Mucosa of rectum (tissue), 2 donors: ENCODE data around the gene ZNF285.
A peak's percentile ranks its signal among the peaks of the same experiment; 100 is the strongest.
"Not testable (repeated sequence)": the region's sequence is repeated elsewhere in the genome, so short reads cannot be mapped to it uniquely, and the experiment has no call there.

Source experiments
- H3K27ac ChIP-seq, 2 donors: one replicate each; pipeline ENCODE4 v1.7.0; 2013; ENCODE audit warnings: inconsistent platforms in 2 of 2, low read depth in 2 of 2, low read length in 2 of 2
- H3K27me3 ChIP-seq, 2 donors: one replicate each; pipeline ENCODE4 v1.7.0; 2013; ENCODE audit warnings: low read length in 2 of 2; ENCODE audit not compliant: control insufficient read depth in 2 of 2, insufficient read depth in 2 of 2
- H3K36me3 ChIP-seq, 2 donors: one replicate each; pipeline ENCODE4 v1.7.0; 2013; ENCODE audit warnings: low read length in 2 of 2; ENCODE audit not compliant: control insufficient read depth in 2 of 2, insufficient read depth in 2 of 2
- H3K4me1 ChIP-seq, 2 donors: one replicate each; pipeline ENCODE4 v1.7.0; 2013; ENCODE audit warnings: low read length in 2 of 2, mild to moderate bottlenecking in 1 of 2; ENCODE audit not compliant: control insufficient read depth in 2 of 2, insufficient read depth in 2 of 2
- H3K4me3 ChIP-seq, 2 donors: one replicate each; pipeline ENCODE4 v1.7.0; 2013; ENCODE audit warnings: low read length in 2 of 2
- H3K9ac ChIP-seq, 2 donors: one replicate each; pipeline ENCODE4 v1.7.0; 2013; ENCODE audit warnings: low read length in 2 of 2, low read depth in 1 of 2, mild to moderate bottlenecking in 1 of 2
- H3K9me3 ChIP-seq, 2 donors: one replicate each; pipeline ENCODE4 v1.7.0; 2013; ENCODE audit warnings: low read length in 2 of 2; ENCODE audit not compliant: control insufficient read depth in 2 of 2
- donor health status: healthy.
- donor health status: Normal muscosa, but diverticular disease.

ZNF285 gene

DNA sequence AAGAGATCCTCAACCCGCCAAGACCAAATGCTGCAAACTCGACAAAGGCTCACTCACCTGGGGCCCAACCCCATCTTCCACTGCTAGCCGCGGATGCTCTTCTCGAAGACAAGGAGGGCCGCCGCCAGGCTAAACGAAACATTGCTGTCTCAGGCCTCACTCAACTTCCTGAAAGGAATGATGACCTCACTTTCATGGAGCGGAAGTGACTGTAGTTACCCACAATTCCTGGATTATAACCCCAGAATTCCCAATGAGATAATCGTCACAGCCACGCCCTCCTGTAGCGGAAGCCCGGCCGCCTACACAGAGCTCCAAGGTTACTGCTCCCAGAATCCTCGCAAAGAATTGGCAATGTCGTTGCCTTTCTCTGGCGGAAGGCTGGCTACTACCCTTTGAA, 34.4 kb downstream of the ZNF285 start:
- no peak overlapping the region for H3K27ac ChIP-seq
- no peak overlapping the region for H3K9ac ChIP-seq
- H3K4me1 ChIP-seq = no peaks in the 10 kb centered on the region
- H3K9me3 ChIP-seq = peaks cover 0 to 3% of the 10 kb centered on the region in 2 donors
- no peaks in the 10 kb centered on the region for H3K27me3 ChIP-seq
- no peak overlapping the region for H3K4me3 ChIP-seq
- H3K36me3 ChIP-seq = no peaks in the 10 kb centered on the region

DNA sequence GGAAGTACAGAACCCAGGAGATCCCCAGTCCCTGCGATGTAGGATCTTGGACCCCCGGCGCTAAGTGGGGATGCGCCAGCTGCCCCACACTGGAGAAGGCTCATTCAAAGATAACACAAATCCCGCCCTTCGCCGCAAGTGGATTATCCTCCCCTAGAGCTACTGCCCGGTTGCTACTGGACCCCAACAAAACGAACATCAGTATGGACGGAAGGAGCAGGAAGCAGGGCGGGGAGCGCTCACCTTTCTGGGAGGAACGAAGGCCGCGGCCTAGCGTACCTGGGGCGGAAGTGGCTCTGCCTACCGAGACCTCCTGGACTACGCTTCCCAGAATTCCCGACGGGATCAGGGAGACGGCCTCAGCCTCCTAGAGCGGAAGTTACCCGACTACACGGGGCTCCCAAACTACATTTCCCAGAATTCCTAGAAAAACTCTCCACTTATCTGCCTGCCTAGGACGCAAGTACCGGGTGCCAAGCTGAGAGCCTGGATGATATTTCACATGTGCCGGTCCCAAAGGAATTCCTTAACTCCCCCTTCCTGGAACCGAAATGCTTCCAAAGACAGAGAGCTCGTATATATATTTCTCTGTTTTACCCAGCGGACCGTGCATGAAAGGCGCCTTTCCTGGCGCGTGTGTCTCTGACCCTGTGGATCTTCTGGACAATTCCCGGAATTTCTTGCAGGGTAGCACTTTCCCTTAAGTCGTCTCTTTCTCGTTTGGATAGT, 44.9 kb downstream of the ZNF285 start, which contains the start of gene ZNF112:
Gene ZNF112 (minus strand): TSS at position 298 of the 729 bp plus-strand sequence. CDS start 16,141 bp downstream, outside the sequence.
- peaks cover 0 to 6% of the 10 kb centered on the region in 2 donors for H3K9me3 ChIP-seq
- H3K36me3 ChIP-seq = no peaks in the 10 kb centered on the region
- H3K4me3 ChIP-seq = peak within 1 kb of the TSS; percentile 85 to 90

DNA sequence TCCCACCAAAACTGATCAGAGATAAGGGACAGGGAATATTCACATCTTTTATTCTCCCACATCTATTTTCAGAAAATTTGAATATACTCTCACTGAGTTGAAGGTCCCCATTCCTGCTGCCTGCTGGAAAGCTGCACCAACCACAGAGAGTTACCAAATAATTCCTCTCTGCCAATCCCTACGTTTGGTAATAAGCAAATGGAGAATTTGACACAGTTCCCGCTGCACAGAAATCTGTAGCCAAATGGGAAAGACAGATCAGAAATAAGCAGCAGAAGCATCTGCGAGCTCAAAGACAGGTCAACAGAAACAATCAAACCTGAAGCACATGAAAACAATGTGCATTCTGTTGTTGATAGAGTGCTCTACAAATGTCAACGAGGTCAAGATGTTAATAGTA, 54.9 kb downstream of the ZNF285 start:
- H3K9me3 ChIP-seq = peaks cover 13 to 14% of the 10 kb centered on the region in 2 donors
- no peaks in the 10 kb centered on the region for H3K4me1 ChIP-seq
- peaks cover 0 to 3% of the 10 kb centered on the region in 2 donors for H3K36me3 ChIP-seq
- H3K4me3 ChIP-seq = no peak overlapping the region
- no peak overlapping the region for H3K9ac ChIP-seq
- H3K27ac ChIP-seq = no peak overlapping the region
- no peaks in the 10 kb centered on the region for H3K27me3 ChIP-seq

More for the DNA sequence above, 44.9 kb downstream of the ZNF285 start, which contains the start of gene ZNF112:
- peak within 1 kb of the TSS; percentile 74 to 75 for H3K9ac ChIP-seq
- H3K27ac ChIP-seq = peak within 1 kb of the TSS; percentile 38 to 62
- H3K27me3 ChIP-seq = no peaks in the 10 kb centered on the region
- H3K4me1 ChIP-seq = peaks cover 0 to 5% of the 10 kb centered on the region in 2 donors

DNA sequence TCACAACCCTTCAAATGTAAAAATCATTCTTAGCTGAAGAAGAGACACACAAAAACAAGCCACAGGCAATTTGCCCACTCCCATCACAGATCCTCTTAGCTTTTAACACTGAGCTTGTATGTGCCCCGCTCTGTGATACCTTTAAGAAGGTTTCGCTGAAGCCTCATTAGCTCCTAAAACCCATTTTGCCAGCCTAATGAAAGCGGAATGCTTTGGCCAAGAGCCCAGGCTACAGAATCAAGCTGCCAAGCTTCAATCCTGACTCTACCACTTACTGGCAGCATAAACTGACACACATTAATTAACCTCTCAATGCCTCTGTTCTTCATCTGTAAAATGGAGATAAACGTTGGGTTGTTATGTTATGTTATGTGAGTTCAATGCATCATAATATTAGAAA, 55.4 kb downstream of the ZNF285 start:
- Histone ChIP-seq H3K4me3 (no peak overlapping the region), H3K4me1 (no peaks in the 10 kb centered on the region), H3K27me3 (no peaks in the 10 kb centered on the region), H3K27ac (no peak overlapping the region), H3K9me3 (peaks cover 13 to 14% of the 10 kb centered on the region in 2 donors), H3K36me3 (peaks cover 0 to 3% of the 10 kb centered on the region in 2 donors), H3K9ac (no peak overlapping the region)

DNA sequence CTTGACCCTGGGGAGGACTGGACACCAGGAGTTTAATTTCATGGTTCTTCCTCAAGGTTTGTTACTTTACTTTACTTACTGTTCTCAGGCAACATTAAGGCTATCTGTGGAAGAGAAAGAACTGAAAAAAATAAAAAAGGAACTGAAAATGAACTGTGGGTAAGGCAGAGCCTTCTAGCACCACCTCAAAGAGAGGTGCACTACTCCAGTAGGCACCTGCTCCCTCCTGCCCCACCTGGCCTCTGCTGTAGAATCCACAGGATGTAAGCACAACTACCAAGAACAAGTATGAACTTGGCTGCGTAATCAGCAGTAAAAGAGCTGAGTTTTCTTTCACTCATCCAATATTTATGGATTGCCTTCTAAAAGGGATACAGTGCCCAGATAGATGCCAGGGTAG, 57.2 kb downstream of the ZNF285 start:
- Histone ChIP-seq H3K9ac (no peak overlapping the region), H3K27me3 (no peaks in the 10 kb centered on the region), H3K27ac (no peak overlapping the region), H3K9me3 (peaks cover 8 to 12% of the 10 kb centered on the region in 2 donors), H3K4me1 (no peaks in the 10 kb centered on the region), H3K4me3 (no peak overlapping the region), H3K36me3 (peaks cover 4 to 12% of the 10 kb centered on the region in 2 donors)

DNA sequence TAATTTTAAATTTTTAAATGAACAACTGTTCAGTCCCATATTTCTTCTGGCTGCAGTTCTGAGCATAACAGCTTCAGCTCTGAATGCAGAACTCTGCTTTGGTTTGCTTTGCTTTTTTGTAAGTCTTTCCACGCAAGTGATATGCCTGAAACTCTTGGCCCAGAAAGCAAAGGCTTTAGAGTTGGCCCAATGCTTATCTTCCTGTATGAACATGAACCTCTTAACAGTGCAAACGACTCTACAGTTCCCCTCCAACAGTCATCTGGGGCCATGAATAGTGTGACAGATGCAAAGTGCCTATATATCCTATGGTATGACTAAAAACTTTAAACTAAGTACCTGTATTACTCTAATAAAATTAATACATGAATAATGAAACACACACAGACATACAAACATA, 59.6 kb downstream of the ZNF285 start:
- H3K9me3 ChIP-seq = peaks cover 7 to 8% of the 10 kb centered on the region in 2 donors

DNA sequence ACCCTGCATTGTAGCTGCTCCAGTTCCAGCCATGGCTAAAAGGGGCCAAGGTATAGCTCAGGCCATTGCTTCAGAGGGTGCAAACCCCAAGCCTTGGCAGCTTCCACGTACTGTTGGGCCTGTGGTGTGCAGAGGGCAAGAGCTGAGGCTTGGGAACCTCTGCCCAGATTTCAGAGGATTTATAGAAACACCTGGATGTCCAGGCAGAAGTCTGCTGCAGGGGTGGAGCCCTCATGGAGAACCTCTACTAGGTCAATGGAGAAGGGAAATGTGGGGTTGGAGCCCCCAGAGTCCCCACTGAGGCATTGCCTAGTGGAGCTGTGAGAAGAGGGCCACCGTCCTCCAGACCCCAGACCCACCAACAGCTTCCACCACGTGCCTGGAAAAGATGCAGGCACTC, 66.8 kb downstream of the ZNF285 start:
- H3K27ac ChIP-seq, H3K4me1 ChIP-seq, H3K27me3 ChIP-seq, H3K4me3 ChIP-seq, H3K9ac ChIP-seq: not testable (repeated sequence)
- H3K9me3 ChIP-seq = peaks cover 29 to 34% of the 10 kb centered on the region in 2 donors
- peaks cover 54 to 62% of the 10 kb centered on the region in 2 donors for H3K36me3 ChIP-seq

More for the DNA sequence above, 59.6 kb downstream of the ZNF285 start:
- Histone ChIP-seq H3K36me3 (peaks cover 13 to 20% of the 10 kb centered on the region in 2 donors), H3K9ac (no peak overlapping the region), H3K4me3 (no peak overlapping the region), H3K27ac (no peak overlapping the region), H3K27me3 (no peaks in the 10 kb centered on the region), H3K4me1 (no peaks in the 10 kb centered on the region)
